ENCODE measurements around the gene CD200R1L. TPM values are rescaled to one million over a fixed set of nuclear protein-coding genes. Genes with fewer than 3 reads are reported as not detected.
A peak's percentile ranks its signal among the peaks of the same experiment; 100 is the strongest.

CD200R1L gene
- total RNA-seq, 4 donors from 2014 or later: not detected

DNA sequence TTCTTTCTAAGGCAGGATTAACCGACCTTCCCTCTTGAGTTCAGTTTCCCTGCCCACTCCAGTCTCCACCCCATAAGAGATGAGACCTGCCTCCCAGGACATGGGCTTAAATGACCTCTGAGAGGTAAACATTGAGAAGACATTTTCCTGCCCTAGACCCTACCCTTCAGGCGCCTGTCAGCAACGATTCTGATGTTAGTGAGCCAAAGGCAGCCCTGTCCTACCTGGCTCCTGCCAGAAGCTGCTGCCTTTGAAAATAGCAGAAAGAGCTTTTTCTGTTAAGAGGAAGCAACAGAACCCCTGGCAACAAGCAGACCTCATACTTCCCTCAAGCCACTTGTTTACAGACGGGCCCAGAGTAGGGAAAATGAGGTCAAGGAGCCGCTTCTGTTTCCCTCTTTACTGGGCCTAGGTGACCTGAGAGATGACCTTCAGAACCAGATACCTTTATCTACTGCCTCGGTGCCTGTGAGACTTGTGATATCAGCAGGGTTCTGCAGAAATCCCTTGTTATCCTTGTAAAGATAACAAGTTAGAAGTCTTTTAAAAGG is 52.0 kb downstream of the CD200R1L start:
- H3K27me3 ChIP-seq: no peaks in the 10 kb centered on the region
- H3K9me3 ChIP-seq: no peaks in the 10 kb centered on the region
- WGBS, 2 donors: 55 to 63% methylated on average over 3 to 6 of the region's 6 CpGs
- no peak for DNase-seq
- intact Hi-C loops (cut with DNase I): no loop called here
- TF ChIP-seq, protein P1, sequence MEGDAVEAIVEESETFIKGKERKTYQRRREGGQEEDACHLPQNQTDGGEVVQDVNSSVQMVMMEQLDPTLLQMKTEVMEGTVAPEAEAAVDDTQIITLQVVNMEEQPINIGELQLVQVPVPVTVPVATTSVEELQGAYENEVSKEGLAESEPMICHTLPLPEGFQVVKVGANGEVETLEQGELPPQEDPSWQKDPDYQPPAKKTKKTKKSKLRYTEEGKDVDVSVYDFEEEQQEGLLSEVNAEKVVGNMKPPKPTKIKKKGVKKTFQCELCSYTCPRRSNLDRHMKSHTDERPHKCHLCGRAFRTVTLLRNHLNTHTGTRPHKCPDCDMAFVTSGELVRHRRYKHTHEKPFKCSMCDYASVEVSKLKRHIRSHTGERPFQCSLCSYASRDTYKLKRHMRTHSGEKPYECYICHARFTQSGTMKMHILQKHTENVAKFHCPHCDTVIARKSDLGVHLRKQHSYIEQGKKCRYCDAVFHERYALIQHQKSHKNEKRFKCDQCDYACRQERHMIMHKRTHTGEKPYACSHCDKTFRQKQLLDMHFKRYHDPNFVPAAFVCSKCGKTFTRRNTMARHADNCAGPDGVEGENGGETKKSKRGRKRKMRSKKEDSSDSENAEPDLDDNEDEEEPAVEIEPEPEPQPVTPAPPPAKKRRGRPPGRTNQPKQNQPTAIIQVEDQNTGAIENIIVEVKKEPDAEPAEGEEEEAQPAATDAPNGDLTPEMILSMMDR (IDR thresholded peaks at IDR 0.05): no peak
- TF ChIP-seq POLR2A (IDR thresholded peaks at IDR 0.05): no peak
- no peak overlapping the region for H3K4me3 ChIP-seq
- peak overlapping the region in 1 of 4 donors; percentile 20 for H3K27ac ChIP-seq
- no peaks in the 10 kb centered on the region for H3K36me3 ChIP-seq
- H3K4me1 ChIP-seq: peaks cover 0 to 20% (median 2%) of the 10 kb centered on the region in 3 donors

DNA sequence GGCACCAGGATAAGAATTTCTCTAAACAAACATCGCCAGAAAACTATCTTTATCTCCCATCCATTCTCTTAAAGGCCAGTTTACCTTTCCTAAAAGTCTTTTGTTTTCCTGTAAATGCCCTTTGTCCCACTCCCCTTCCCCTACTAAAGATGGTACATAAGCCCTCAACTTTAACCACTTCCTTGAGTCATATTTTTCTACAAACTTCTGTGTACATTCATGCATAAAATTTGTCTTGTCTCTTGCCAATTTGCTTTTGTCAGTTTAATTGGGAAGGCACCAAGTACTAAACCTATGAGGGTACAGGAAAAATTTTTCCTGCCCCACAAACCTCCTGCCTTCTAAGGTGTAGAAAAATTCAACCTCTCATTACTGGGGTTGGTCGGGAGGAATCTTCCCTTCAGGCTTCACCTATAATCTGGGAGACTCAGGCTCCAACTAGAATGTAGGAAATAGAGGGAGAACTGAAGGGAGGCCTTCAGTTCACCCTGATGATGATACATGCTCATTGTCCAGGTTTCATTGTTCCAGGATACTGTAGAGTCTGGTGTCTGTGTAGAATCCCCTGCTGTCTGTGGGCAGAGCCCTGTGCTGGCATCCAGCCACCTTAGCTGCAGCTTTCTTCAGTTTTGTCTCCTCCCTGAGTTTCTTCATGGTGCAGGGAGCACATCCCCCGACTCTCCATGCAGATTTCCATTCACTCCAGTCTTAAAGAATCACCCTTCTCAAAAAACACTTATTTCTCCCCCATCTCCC is 53.2 kb downstream of the CD200R1L start:
- 44 to 66% methylated on average over 2 to 3 of the region's 3 CpGs for whole genome bisulfite sequencing, 2 donors
- Histone ChIP-seq H3K4me3 (no peak overlapping the region), H3K36me3 (no peaks in the 10 kb centered on the region), H3K4me1 (peaks cover 0 to 11% (median 0%) of the 10 kb centered on the region in 3 donors), H3K27ac (no peak overlapping the region), H3K9me3 (no peaks in the 10 kb centered on the region), H3K27me3 (no peaks in the 10 kb centered on the region)
- no peak for TF ChIP-seq POLR2A (IDR thresholded peaks at IDR 0.05)
- TF ChIP-seq, protein P1 (IDR thresholded peaks at IDR 0.05): no peak
- no peak for DNase-seq
- intact Hi-C loops (cut with DNase I): no loop called here

DNA sequence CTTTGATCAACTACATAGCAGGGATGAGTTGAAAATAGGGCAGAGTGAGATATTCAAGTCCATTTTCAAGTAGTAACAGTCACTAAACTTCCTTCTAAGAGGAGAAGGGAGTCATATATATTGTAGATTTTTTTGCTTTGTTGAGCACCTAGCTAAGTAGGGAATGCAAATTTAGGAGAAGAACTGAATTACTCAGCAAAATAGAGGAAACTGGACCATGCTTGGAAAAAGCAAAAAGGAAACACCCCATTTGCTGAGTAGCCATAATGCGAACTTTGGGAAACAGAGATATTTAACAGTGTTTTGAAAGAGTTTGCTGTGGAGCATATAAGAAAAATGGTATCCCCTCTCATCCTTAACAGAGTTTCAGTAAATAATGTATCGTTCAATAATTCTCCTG is 54.9 kb downstream of the CD200R1L start:
- H3K27me3 ChIP-seq: no peaks in the 10 kb centered on the region
- intact Hi-C loops (cut with DNase I): no loop called here
- H3K36me3 ChIP-seq: no peaks in the 10 kb centered on the region
- H3K9me3 ChIP-seq: peaks cover 0 to 14% (median 0%) of the 10 kb centered on the region in 3 donors
- no peak overlapping the region for H3K27ac ChIP-seq
- no peak for TF ChIP-seq POLR2A (IDR thresholded peaks at IDR 0.05)
- TF ChIP-seq, protein P1 (IDR thresholded peaks at IDR 0.05): no peak
- DNase-seq: no peak
- no peak overlapping the region for H3K4me3 ChIP-seq
- 91 to 97% methylated on average over 2 of the region's 2 CpGs for WGBS, 2 donors
- H3K4me1 ChIP-seq: peaks cover 0 to 11% (median 0%) of the 10 kb centered on the region in 3 donors

DNA sequence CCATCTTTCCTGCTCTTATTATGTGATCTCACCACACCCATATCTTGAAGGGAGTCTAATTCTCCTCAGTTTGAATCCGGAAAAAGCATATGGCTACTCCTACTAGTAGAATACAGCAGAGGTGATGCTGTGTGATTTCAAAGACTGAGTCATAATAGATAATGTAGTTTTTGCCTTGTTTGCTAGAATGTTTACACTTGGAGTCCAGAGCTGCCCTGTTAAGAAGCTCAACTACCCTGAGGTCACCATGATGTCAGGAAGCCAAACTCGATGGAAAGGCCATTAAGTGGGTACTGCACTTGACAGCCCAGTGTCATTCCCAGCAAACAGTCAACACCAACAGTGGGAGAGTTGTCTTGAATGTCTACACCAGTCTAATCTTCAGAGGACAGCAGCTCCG is 56.9 kb downstream of the CD200R1L start:
- Histone ChIP-seq H3K4me1 (peaks cover 0 to 11% (median 0%) of the 10 kb centered on the region in 3 donors), H3K9me3 (peaks cover 0 to 14% (median 0%) of the 10 kb centered on the region in 3 donors), H3K27me3 (no peaks in the 10 kb centered on the region), H3K27ac (no peak overlapping the region), H3K36me3 (no peaks in the 10 kb centered on the region), H3K4me3 (no peak overlapping the region)
- TF ChIP-seq POLR2A (IDR thresholded peaks at IDR 0.05): no peak
- TF ChIP-seq, protein P1 (IDR thresholded peaks at IDR 0.05): no peak
- DNase-seq: no peak
- intact Hi-C loops (cut with DNase I): no loop called here
- WGBS, 2 donors: 49 to 68% methylated on average over 3 of the region's 3 CpGs

DNA sequence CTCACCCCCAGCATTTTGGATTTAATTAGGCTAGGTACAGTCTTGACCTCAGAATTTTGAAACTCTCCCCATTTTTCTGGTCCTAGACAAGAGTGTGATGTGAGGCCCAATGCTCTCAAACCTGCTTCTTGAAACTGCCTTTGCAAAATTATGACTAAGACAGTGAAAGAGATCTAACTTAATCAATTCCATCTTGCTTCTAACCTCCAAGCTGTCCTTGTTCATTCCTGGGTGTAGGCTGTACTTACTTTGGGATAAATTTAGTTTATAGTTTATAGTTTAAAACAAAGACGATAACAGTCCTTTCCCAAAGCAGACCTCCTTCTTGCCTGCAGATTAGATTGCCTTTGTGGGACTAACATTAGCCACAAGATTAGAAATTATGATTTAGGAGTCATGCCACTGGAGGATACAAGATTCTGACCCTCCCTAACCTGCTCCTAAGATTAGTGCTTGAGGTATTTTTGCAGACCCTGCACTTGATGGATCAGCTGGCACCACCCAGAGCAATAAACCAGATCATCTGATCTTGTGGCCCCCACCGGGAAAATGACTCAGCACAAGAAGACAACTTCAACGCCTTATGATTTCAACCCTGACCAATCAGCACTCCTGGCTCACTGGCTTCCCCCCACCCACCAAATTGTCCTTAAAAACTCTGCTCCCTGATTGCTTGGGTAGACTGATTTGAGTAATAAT is 59.6 kb downstream of the CD200R1L start:
- 91 to 95% methylated on average over 3 of the region's 3 CpGs for WGBS, 2 donors
- DNase-seq: no peak
- intact Hi-C loops (cut with DNase I): no loop called here
- H3K4me1 ChIP-seq: no peaks in the 10 kb centered on the region
- H3K27ac ChIP-seq: no peak overlapping the region
- peaks cover 0 to 14% (median 0%) of the 10 kb centered on the region in 3 donors for H3K9me3 ChIP-seq
- no peaks in the 10 kb centered on the region for H3K27me3 ChIP-seq
- TF ChIP-seq POLR2A (IDR thresholded peaks at IDR 0.05): no peak
- TF ChIP-seq, protein P1 (IDR thresholded peaks at IDR 0.05): no peak
- no peak overlapping the region for H3K4me3 ChIP-seq
- no peaks in the 10 kb centered on the region for H3K36me3 ChIP-seq
